Inflammatory macrophage (primary cell): ENCODE results near the gene PIGM.

Source experiments
- DNase-seq, 2 donors: peaks; one replicate each; pipeline ENCODE4 v3.0.0-alpha.2; 2020 to 2022

The PIGM gene

GRCh38 chr1:159988006-159988405 is 43.8 kb downstream of the PIGM start:
- no peak for DNase-seq

GRCh38 chr1:159987186-159987585 is 44.6 kb downstream of the PIGM start:
- no peak for DNase-seq

- no peak for DNase-seq
Observed at GRCh38 chr1:159986531-159986930, 45.3 kb downstream of the PIGM start.

- no peak for DNase-seq
Observed at GRCh38 chr1:159986093-159986492, 45.7 kb downstream of the PIGM start.

GRCh38 chr1:159985473-159985872 is 46.3 kb downstream of the PIGM start:
- DNase-seq, result no peak

GRCh38 chr1:159983681-159984080 is 48.1 kb downstream of the PIGM start:
- no peak for DNase-seq

- no peak for DNase-seq
Observed at GRCh38 chr1:159982280-159982679, 49.5 kb downstream of the PIGM start.

GRCh38 chr1:159981351-159982055 is 50.3 kb downstream of the PIGM start:
- DNase-seq, result no peak

GRCh38 chr1:159980786-159981185 is 51.0 kb downstream of the PIGM start:
- DNase-seq, result no peak

GRCh38 chr1:159980076-159980475 is 51.7 kb downstream of the PIGM start:
- DNase-seq, result no peak

- no peak for DNase-seq
Observed at GRCh38 chr1:159979257-159979656, 52.5 kb downstream of the PIGM start.

GRCh38 chr1:159978107-159978398 is 53.7 kb downstream of the PIGM start:
- no peak for DNase-seq

GRCh38 chr1:159977364-159978106 is 54.3 kb downstream of the PIGM start:
- DNase-seq, result no peak
